HEK293 (cell line): ENCODE measurements around the gene RAB3GAP2.

ENCODE experiments used
- CTCF ChIA-PET: fragments of 350-600 bp; formaldehyde crosslinking; extraction: SDS; loops from one replicate; lab custom pipeline; 2021; ENCODE audit warnings: antibody characterized with exemption; lab: Yijun Ruan, JAX
- POLR2A ChIA-PET: fragments of 300-600 bp; formaldehyde crosslinking; extraction: SDS; loops from one replicate; lab custom pipeline; 2020; ENCODE audit warnings: antibody characterized with exemption, inconsistent platforms; lab: Yijun Ruan, JAX
- H3K27ac ChIP-seq: fragments of 200-500 bp; sonication (Bioruptor generic); 2 replicates; pipeline ENCODE4 v1.5.1; 2014; ENCODE audit warnings: low read depth, low read length, control low read depth, inconsistent platforms; ENCODE audit errors: extremely low read depth
- H3K36me3 ChIP-seq, 2 experiments: fragments of 200-500 bp in 1 of 2; sonication (Bioruptor generic) in 1 of 2; 1 replicate in 1 of 2; 2 replicates in 1 of 2; pipeline ENCODE4 v1.5.1; 2014 to 2017; ENCODE audit warnings: inconsistent platforms in 2 of 2, low read length in 2 of 2; ENCODE audit not compliant: control insufficient read depth in 2 of 2, insufficient read depth in 1 of 2
- H3K4me1 ChIP-seq: fragments of 200-500 bp; sonication (Bioruptor generic); 2 replicates; pipeline ENCODE4 v1.5.1; 2014; ENCODE audit warnings: mild to moderate bottlenecking, low read length, inconsistent platforms; ENCODE audit not compliant: control insufficient read depth, insufficient read depth
- H3K4me3 ChIP-seq: 2 replicates; pipeline ENCODE4 v1.5.1; 2011; ENCODE audit warnings: low read depth, mild to moderate bottlenecking, control low read depth, low read length, moderate library complexity
- H3K9me3 ChIP-seq: fragments of 200-500 bp; sonication (Bioruptor generic); 2 replicates; pipeline ENCODE4 v1.5.1; 2014; ENCODE audit warnings: low read depth, low read length, inconsistent platforms; ENCODE audit not compliant: control insufficient read depth, insufficient read depth
- FEZF1 ChIP-seq: fragments of 450-650 bp; formaldehyde crosslinking; IDR thresholded peaks from 2 replicates; pipeline ENCODE4 v1.5.1; 2016; ENCODE audit warnings: missing biosample characterization, missing genetic modification characterization
- GLIS1 ChIP-seq: fragments of 450-650 bp; formaldehyde crosslinking; IDR thresholded peaks from 2 replicates; pipeline ENCODE4 v1.5.1; 2016; ENCODE audit warnings: missing biosample characterization, missing genetic modification characterization
- KLF7 ChIP-seq: fragments of 450-650 bp; formaldehyde crosslinking; IDR thresholded peaks from 2 replicates; pipeline ENCODE4 v1.5.1; 2016; ENCODE audit warnings: missing biosample characterization, missing genetic modification characterization, borderline replicate concordance
- ZFP41 ChIP-seq: fragments of 450-650 bp; formaldehyde crosslinking; IDR thresholded peaks from 2 replicates; pipeline ENCODE4 v1.5.1; 2016; ENCODE audit warnings: missing biosample characterization, missing genetic modification characterization, borderline replicate concordance
- ZFP69B ChIP-seq: fragments of 450-650 bp; formaldehyde crosslinking; IDR thresholded peaks from 2 replicates; pipeline ENCODE4 v1.5.1; 2016; ENCODE audit warnings: missing biosample characterization, missing genetic modification characterization
- ZNF10 ChIP-seq: fragments of 450-650 bp; formaldehyde crosslinking; IDR thresholded peaks from 2 replicates; pipeline ENCODE4 v1.5.1; 2017; ENCODE audit warnings: missing biosample characterization, missing genetic modification characterization
- ZNF350 ChIP-seq: fragments of 450-650 bp; formaldehyde crosslinking; IDR thresholded peaks from 2 replicates; pipeline ENCODE4 v1.5.0; 2017; ENCODE audit warnings: missing biosample characterization, mild to moderate bottlenecking, missing genetic modification characterization
- ZNF514 ChIP-seq: fragments of 450-650 bp; formaldehyde crosslinking; IDR thresholded peaks from 2 replicates; pipeline ENCODE4 v1.5.1; 2016; ENCODE audit warnings: missing biosample characterization, missing genetic modification characterization
- ZNF658 ChIP-seq: fragments of 450-650 bp; formaldehyde crosslinking; IDR thresholded peaks from 2 replicates; pipeline ENCODE4; 2016; ENCODE audit warnings: missing biosample characterization, missing genetic modification characterization
- ZNF670 ChIP-seq: fragments of 450-650 bp; formaldehyde crosslinking; IDR thresholded peaks from 2 replicates; pipeline ENCODE4 v1.5.1; 2016; ENCODE audit warnings: missing biosample characterization, missing genetic modification characterization, low read depth
- TF ChIP-seq, protein P1 (sequence below): fragments of 450-650 bp; IDR thresholded peaks from 2 replicates; pipeline ENCODE4 v1.5.1; 2018; ENCODE audit warnings: missing biosample characterization, mild to moderate bottlenecking, missing genetic modification characterization
- TF ChIP-seq, protein P2 (sequence below): fragments of 450-650 bp; formaldehyde crosslinking; IDR thresholded peaks from 2 replicates; pipeline ENCODE4 v1.5.1; 2017; ENCODE audit warnings: missing biosample characterization, missing genetic modification characterization
- TF ChIP-seq, protein P3 (sequence below): fragments of 450-650 bp; formaldehyde crosslinking; IDR thresholded peaks from 2 replicates; pipeline ENCODE4 v1.5.1; 2016; ENCODE audit warnings: missing biosample characterization, missing genetic modification characterization
- TF ChIP-seq, protein P4 (sequence below): fragments of 450-650 bp; formaldehyde crosslinking; IDR thresholded peaks from 2 replicates; pipeline ENCODE4 v1.5.1; 2016; ENCODE audit warnings: missing biosample characterization, missing genetic modification characterization
- TF ChIP-seq, protein P5 (sequence below): fragments of 450-650 bp; formaldehyde crosslinking; IDR thresholded peaks from 2 replicates; pipeline ENCODE4 v1.5.1; 2016; ENCODE audit warnings: missing biosample characterization, missing genetic modification characterization
- TF ChIP-seq, protein P6 (sequence below): fragments of 450-650 bp; formaldehyde crosslinking; IDR thresholded peaks from 2 replicates; pipeline ENCODE4 v1.5.1; 2016; ENCODE audit warnings: missing biosample characterization, missing genetic modification characterization

RAB3GAP2 gene

DNA sequence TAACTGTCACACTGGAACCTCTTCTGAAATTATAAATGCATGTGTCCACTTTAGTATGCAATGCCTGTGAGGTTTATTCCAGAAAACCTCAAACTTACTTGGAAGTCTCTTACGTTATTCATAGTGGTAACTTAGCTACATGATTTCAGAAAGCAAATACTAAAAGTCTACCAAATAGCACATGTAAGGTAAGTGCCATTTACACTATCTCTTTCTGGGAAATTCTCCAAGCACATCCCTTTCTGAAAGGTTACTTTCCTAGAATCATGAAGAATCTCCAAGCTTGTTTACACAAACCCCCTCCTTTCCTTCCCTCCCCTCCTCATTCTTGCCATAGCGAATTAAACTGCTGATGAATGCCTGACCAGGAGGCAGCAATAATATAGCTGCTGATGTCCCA is 42.5 kb downstream of the RAB3GAP2 start:
- no peaks in the 10 kb centered on the region for H3K4me1 ChIP-seq
- no peak overlapping the region for H3K27ac ChIP-seq
- ChIA-PET POLR2A (no interaction called here), CTCF (interaction anchor here (0.6 to 2.2 kb wide), 4 partner anchors 11 to 547 kb away, joined by 3 to 20 read pairs (median 4); no protein-coding TSS in a partner anchor)
- peaks cover 0 to 29% of the 10 kb centered on the region in 2 experiments; a peak in 1 of 3 replicates for H3K36me3 ChIP-seq
- H3K4me3 ChIP-seq: no peak overlapping the region
- H3K9me3 ChIP-seq: no peaks in the 10 kb centered on the region
- TF ChIP-seq ZNF658 (tag by site-specific recombination): no peak
- TF ChIP-seq ZNF350 (tag by site-specific recombination): no peak
- TF ChIP-seq, protein P1, sequence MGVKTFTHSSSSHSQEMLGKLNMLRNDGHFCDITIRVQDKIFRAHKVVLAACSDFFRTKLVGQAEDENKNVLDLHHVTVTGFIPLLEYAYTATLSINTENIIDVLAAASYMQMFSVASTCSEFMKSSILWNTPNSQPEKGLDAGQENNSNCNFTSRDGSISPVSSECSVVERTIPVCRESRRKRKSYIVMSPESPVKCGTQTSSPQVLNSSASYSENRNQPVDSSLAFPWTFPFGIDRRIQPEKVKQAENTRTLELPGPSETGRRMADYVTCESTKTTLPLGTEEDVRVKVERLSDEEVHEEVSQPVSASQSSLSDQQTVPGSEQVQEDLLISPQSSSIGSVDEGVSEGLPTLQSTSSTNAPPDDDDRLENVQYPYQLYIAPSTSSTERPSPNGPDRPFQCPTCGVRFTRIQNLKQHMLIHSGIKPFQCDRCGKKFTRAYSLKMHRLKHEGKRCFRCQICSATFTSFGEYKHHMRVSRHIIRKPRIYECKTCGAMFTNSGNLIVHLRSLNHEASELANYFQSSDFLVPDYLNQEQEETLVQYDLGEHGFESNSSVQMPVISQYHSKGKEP (tag by site-specific recombination): no peak
- TF ChIP-seq GLIS1 (tag by site-specific recombination): peak; percentile 30; the same call in 1 of the 2 replicates

DNA sequence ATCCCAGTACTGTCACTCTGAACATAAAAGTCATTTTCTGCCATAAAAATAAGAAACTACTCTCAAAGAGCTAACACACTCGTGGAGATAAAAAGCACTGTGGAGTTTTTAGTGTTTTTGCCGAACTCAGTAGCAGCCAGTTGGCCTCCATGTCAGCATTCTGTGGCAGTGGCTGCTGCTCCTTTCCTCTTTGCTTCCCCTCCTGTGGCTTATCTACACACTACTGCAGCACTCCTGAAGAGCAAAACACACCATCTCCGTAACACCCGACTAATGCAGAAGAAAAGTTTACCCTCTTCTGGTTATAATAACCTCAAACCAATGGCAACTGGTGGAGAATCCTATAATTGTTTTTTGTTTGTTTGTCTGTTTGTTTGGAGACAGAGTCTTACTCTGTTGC is 44.9 kb downstream of the RAB3GAP2 start:
- Histone ChIP-seq H3K9me3 (no peaks in the 10 kb centered on the region), H3K27ac (no peak overlapping the region), H3K36me3 (peaks cover 0 to 26% of the 10 kb centered on the region in 2 experiments; a peak in 1 of 3 replicates), H3K4me1 (peaks cover 2% of the 10 kb centered on the region; the same call in 1 of the 2 replicates), H3K4me3 (no peak overlapping the region)
- TF ChIP-seq ZNF10 (tag by site-specific recombination) (no peak), ZNF514 (tag by site-specific recombination) (no peak), KLF7 (no peak)
- TF ChIP-seq, protein P2, sequence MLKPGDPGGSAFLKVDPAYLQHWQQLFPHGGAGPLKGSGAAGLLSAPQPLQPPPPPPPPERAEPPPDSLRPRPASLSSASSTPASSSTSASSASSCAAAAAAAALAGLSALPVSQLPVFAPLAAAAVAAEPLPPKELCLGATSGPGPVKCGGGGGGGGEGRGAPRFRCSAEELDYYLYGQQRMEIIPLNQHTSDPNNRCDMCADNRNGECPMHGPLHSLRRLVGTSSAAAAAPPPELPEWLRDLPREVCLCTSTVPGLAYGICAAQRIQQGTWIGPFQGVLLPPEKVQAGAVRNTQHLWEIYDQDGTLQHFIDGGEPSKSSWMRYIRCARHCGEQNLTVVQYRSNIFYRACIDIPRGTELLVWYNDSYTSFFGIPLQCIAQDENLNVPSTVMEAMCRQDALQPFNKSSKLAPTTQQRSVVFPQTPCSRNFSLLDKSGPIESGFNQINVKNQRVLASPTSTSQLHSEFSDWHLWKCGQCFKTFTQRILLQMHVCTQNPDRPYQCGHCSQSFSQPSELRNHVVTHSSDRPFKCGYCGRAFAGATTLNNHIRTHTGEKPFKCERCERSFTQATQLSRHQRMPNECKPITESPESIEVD: no peak
- TF ChIP-seq, protein P3, sequence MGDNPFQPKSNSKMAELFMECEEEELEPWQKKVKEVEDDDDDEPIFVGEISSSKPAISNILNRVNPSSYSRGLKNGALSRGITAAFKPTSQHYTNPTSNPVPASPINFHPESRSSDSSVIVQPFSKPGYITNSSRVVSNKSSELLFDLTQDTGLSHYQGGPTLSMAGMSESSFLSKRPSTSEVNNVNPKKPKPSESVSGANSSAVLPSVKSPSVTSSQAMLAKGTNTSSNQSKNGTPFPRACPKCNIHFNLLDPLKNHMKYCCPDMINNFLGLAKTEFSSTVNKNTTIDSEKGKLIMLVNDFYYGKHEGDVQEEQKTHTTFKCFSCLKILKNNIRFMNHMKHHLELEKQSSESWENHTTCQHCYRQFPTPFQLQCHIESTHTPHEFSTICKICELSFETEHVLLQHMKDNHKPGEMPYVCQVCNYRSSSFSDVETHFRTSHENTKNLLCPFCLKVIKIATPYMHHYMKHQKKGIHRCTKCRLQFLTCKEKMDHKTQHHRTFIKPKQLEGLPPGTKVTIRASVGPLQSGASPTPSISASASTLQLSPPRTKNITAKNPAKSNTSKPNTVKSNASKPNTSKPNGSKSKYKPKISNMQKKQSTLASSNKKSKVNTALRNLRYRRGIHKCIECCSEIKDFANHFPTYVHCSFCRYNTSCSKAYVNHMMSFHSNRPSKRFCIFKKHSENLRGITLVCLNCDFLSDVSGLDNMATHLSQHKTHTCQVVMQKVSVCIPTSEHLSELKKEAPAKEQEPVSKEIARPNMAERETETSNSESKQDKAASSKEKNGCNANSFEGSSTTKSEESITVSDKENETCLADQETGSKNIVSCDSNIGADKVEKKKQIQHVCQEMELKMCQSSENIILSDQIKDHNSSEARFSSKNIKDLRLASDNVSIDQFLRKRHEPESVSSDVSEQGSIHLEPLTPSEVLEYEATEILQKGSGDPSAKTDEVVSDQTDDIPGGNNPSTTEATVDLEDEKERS (tag by site-specific recombination): no peak
- TF ChIP-seq, protein P4, sequence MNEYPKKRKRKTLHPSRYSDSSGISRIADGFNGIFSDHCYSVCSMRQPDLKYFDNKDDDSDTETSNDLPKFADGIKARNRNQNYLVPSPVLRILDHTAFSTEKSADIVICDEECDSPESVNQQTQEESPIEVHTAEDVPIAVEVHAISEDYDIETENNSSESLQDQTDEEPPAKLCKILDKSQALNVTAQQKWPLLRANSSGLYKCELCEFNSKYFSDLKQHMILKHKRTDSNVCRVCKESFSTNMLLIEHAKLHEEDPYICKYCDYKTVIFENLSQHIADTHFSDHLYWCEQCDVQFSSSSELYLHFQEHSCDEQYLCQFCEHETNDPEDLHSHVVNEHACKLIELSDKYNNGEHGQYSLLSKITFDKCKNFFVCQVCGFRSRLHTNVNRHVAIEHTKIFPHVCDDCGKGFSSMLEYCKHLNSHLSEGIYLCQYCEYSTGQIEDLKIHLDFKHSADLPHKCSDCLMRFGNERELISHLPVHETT (tag by site-specific recombination): no peak
- ChIA-PET CTCF (interaction anchor here (1.2 to 1.3 kb wide), 2 partner anchors 9 to 10 kb away, joined by 5 read pairs; no protein-coding TSS in a partner anchor), POLR2A (no interaction called here)

DNA sequence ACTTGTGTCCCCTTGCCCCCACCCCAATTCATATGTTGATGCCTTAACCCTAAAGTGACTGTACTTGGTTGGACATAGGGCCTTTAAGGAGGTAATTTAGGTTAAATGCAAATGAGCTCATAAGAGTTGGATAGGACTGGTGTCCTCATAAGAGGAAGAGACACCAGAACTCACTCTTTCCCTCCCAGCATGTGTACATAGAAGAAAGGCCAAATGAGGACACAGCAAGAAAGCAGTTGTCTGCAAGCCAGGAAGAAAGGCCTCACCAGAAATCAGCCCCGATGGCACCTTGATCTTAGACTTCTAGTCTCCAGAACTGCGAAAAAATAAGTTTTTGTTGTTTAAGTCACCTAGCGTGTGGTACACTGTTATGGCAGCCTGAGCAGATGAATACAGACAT is 45.5 kb downstream of the RAB3GAP2 start:
- Histone ChIP-seq H3K4me1 (peaks cover 8% of the 10 kb centered on the region; the same call in 1 of the 2 replicates), H3K9me3 (no peaks in the 10 kb centered on the region), H3K4me3 (no peak overlapping the region), H3K36me3 (peaks cover 0 to 21% of the 10 kb centered on the region in 2 experiments; a peak in 1 of 3 replicates), H3K27ac (no peak overlapping the region)
- ChIA-PET POLR2A (interaction anchor here (0.6 kb wide), 1 partner anchor 45 kb away, joined by 3 read pairs; no protein-coding TSS in a partner anchor), CTCF (interaction anchor here (0.6 to 1.3 kb wide), 3 partner anchors 8 to 12 kb away, joined by 3 to 5 read pairs (median 5); no protein-coding TSS in a partner anchor)
- TF ChIP-seq ZFP41 (tag by site-specific recombination) (no peak), FEZF1 (tag by site-specific recombination) (no peak), ZNF670 (tag by site-specific recombination) (no peak), ZFP69B (tag by site-specific recombination) (no peak)
- TF ChIP-seq, protein P5, sequence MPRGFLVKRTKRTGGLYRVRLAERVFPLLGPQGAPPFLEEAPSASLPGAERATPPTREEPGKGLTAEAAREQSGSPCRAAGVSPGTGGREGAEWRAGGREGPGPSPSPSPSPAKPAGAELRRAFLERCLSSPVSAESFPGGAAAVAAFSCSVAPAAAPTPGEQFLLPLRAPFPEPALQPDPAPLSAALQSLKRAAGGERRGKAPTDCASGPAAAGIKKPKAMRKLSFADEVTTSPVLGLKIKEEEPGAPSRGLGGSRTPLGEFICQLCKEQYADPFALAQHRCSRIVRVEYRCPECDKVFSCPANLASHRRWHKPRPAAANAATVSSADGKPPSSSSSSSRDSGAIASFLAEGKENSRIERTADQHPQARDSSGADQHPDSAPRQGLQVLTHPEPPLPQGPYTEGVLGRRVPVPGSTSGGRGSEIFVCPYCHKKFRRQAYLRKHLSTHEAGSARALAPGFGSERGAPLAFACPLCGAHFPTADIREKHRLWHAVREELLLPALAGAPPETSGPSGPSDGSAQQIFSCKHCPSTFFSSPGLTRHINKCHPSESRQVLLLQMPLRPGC (tag by site-specific recombination): no peak
- TF ChIP-seq, protein P6, sequence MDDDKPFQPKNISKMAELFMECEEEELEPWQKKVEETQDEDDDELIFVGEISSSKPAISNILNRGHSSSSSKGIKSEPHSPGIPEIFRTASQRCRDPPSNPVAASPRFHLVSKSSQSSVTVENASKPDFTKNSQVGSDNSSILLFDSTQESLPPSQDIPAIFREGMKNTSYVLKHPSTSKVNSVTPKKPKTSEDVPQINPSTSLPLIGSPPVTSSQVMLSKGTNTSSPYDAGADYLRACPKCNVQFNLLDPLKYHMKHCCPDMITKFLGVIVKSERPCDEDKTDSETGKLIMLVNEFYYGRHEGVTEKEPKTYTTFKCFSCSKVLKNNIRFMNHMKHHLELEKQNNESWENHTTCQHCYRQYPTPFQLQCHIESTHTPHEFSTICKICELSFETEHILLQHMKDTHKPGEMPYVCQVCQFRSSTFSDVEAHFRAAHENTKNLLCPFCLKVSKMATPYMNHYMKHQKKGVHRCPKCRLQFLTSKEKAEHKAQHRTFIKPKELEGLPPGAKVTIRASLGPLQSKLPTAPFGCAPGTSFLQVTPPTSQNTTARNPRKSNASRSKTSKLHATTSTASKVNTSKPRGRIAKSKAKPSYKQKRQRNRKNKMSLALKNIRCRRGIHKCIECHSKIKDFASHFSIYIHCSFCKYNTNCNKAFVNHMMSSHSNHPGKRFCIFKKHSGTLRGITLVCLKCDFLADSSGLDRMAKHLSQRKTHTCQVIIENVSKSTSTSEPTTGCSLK: no peak
